Measurements from ENCODE around the gene RTN4R. TPM values are rescaled to one million over a fixed set of nuclear protein-coding genes. Genes with fewer than 3 reads are reported as not detected.

Gene RTN4R
- total and polyA plus RNA-seq, 2 donors from 2014 or later, result 1.2 to 2.5 TPM

DNA sequence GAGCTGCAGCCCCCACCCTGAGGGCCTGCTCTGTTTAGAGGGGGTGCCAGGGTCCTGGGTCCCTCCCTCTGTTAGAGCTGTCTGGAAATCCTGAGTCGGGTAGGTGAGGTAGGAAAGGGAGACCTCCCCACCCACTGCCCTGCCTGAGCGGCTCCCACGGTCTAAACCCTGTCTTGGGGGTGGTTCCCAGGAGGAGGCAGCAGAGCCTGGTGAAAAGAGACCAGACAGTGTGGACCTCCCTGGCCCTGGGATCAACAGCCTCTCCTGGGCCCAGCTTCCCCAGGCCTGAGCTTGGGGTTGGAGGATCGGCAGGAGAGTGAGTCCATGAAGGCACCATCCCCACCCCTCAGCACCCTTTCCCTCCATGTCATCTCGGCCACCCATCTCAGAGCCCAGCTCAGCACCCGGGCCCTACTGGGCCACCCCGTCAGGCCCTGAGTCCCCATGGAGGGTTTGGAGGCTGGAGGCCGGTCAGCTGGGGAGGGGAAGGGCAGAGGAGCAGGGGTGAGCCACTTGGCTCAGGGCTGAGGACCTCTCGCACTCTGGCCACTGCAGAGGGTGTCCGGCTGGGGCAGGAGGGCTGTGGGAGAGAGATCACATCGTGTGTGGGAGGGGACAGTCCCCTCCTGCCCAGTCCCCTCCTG is 37.2 kb downstream of the RTN4R start:
- no peak for TF ChIP-seq CTCF (IDR thresholded peaks at IDR 0.05; ENCODE audit: borderline replicate concordance, extremely low read depth, insufficient read depth)
- Histone ChIP-seq H3K27ac (ENCODE audit: low read depth in 2 of 2, low read length in 2 of 2) (no peak overlapping the region), H3K9ac (ENCODE audit: low read length in 3 of 3) (no peak overlapping the region), H3K4me3 (ENCODE audit: low read length in 3 of 3) (no peak overlapping the region), H3K36me3 (ENCODE audit: control insufficient read depth in 2 of 3, insufficient read depth in 3 of 3, low read length in 3 of 3) (no peaks in the 10 kb centered on the region), H3K9me3 (ENCODE audit: control insufficient read depth in 2 of 3, insufficient read depth in 1 of 3, low read length in 3 of 3) (no peaks in the 10 kb centered on the region), H3K27me3 (ENCODE audit: control insufficient read depth, insufficient read depth, low read length) (no peaks in the 10 kb centered on the region), H3K4me1 (ENCODE audit: control insufficient read depth in 2 of 3, insufficient read depth in 2 of 3, low read depth in 1 of 3, low read length in 3 of 3) (peaks cover 0 to 8% (median 0%) of the 10 kb centered on the region in 3 donors)
- DNase-seq, result no peak
- intact Hi-C loops (cut with DNase I), result no loop called here
- no peak for FAIRE-seq

- Histone ChIP-seq H3K27ac (ENCODE audit: low read depth in 2 of 2, low read length in 2 of 2) (no peak overlapping the region), H3K36me3 (ENCODE audit: control insufficient read depth in 2 of 3, insufficient read depth in 3 of 3, low read length in 3 of 3) (no peaks in the 10 kb centered on the region), H3K27me3 (ENCODE audit: control insufficient read depth, insufficient read depth, low read length) (no peaks in the 10 kb centered on the region), H3K4me1 (ENCODE audit: control insufficient read depth in 2 of 3, insufficient read depth in 2 of 3, low read depth in 1 of 3, low read length in 3 of 3) (peaks cover 0 to 8% (median 0%) of the 10 kb centered on the region in 3 donors), H3K9ac (ENCODE audit: low read length in 3 of 3) (no peak overlapping the region), H3K9me3 (ENCODE audit: control insufficient read depth in 2 of 3, insufficient read depth in 1 of 3, low read length in 3 of 3) (no peaks in the 10 kb centered on the region), H3K4me3 (ENCODE audit: low read length in 3 of 3) (no peak overlapping the region)
- DNase-seq (peak in 3 of 5 donors; percentile 51 to 88 (median 65)), FAIRE-seq (no peak)
- TF ChIP-seq CTCF (IDR thresholded peaks at IDR 0.05; ENCODE audit: borderline replicate concordance, extremely low read depth, insufficient read depth), result no peak
- intact Hi-C loops (cut with DNase I), result no loop called here
Measured at GRCh38 chr22:20229916-20230775, 38.0 kb downstream of the RTN4R start.

DNA sequence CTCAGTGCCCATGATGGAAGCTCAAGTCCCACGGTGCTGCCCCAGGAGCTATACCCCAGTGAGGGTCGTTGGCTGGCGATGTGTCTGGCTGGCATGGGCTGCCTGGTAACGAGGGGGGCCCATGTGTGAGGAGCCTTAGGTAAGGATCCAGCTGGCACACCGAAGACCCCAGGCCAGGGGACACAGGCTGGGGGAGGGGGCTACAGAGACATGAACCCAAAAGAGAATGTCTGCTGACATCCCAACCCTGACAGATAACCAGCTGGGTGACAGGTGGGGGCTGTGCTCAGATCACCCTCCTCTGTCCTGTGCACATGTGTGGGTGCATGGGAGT is 39.2 kb downstream of the RTN4R start:
- intact Hi-C loops (cut with DNase I), result no loop called here
- no peak for FAIRE-seq
- Histone ChIP-seq H3K27me3 (ENCODE audit: control insufficient read depth, insufficient read depth, low read length) (no peaks in the 10 kb centered on the region), H3K4me1 (ENCODE audit: control insufficient read depth in 2 of 3, insufficient read depth in 2 of 3, low read depth in 1 of 3, low read length in 3 of 3) (peaks cover 0 to 8% (median 0%) of the 10 kb centered on the region in 3 donors), H3K9me3 (ENCODE audit: control insufficient read depth in 2 of 3, insufficient read depth in 1 of 3, low read length in 3 of 3) (no peaks in the 10 kb centered on the region), H3K4me3 (ENCODE audit: low read length in 3 of 3) (no peak overlapping the region), H3K27ac (ENCODE audit: low read depth in 2 of 2, low read length in 2 of 2) (no peak overlapping the region), H3K9ac (ENCODE audit: low read length in 3 of 3) (no peak overlapping the region), H3K36me3 (ENCODE audit: control insufficient read depth in 2 of 3, insufficient read depth in 3 of 3, low read length in 3 of 3) (no peaks in the 10 kb centered on the region)
- DNase-seq, result no peak
- no peak for TF ChIP-seq CTCF (IDR thresholded peaks at IDR 0.05; ENCODE audit: borderline replicate concordance, extremely low read depth, insufficient read depth)
